GM19238 (cell line): ENCODE data around the gene POLD1.
"Not testable (repeated sequence)": the region's sequence is repeated elsewhere in the genome, so short reads cannot be mapped to it uniquely, and the experiment has no call there.

ENCODE experiments used
- DNase-seq: peaks from one replicate; pipeline ENCODE4 v3.0.0; 2011; ENCODE audit warnings: low spot score; ENCODE audit not compliant: insufficient read length

Gene POLD1

GRCh38 chr19:50383852-50384684 lies at the start of gene POLD1:
TSS of gene POLD1 (plus strand) at chr19:50384347. CDS start at chr19:50398852, 14,505 bp downstream.
- peak; percentile 99 for DNase-seq

GRCh38 chr19:50334741-50335421 lies 49.3 kb upstream of the POLD1 start:
- DNase-seq, result no peak

GRCh38 chr19:50337031-50337430 lies 47.1 kb upstream of the POLD1 start:
- DNase-seq, result not testable (repeated sequence)

GRCh38 chr19:50340331-50340730 lies 43.8 kb upstream of the POLD1 start:
- DNase-seq, result no peak

GRCh38 chr19:50341091-50341564 lies 43.0 kb upstream of the POLD1 start:
- DNase-seq, result no peak

GRCh38 chr19:50344661-50345318 lies 39.4 kb upstream of the POLD1 start:
- no peak for DNase-seq

- not testable (repeated sequence) for DNase-seq
These were observed 37.0 kb upstream of the POLD1 start for GRCh38 chr19:50347089-50347581.

- DNase-seq, result no peak
These were observed 34.7 kb upstream of the POLD1 start for GRCh38 chr19:50349277-50350057.

- DNase-seq, result no peak
These were observed 31.9 kb upstream of the POLD1 start for GRCh38 chr19:50352242-50352641.

- DNase-seq, result not testable (repeated sequence)
These were observed 30.7 kb upstream of the POLD1 start for GRCh38 chr19:50353487-50353880.

- DNase-seq, result no peak
These were observed 27.4 kb upstream of the POLD1 start for GRCh38 chr19:50356691-50357177.

- DNase-seq, result peak; percentile 46
These were observed 26.7 kb upstream of the POLD1 start for GRCh38 chr19:50357178-50358100.

- peak; percentile 70 for DNase-seq
These were observed 25.4 kb upstream of the POLD1 start for GRCh38 chr19:50358483-50359327.

GRCh38 chr19:50359328-50359818 lies 24.8 kb upstream of the POLD1 start:
- no peak for DNase-seq

- no peak for DNase-seq
These were observed 22.7 kb upstream of the POLD1 start for GRCh38 chr19:50361290-50362029.

GRCh38 chr19:50362030-50362412 lies 22.1 kb upstream of the POLD1 start:
- no peak for DNase-seq

- no peak for DNase-seq
These were observed 21.3 kb upstream of the POLD1 start for GRCh38 chr19:50362656-50363424.
